Keratinocyte (primary cell): ENCODE results near the gene TEAD3. TPM values are rescaled to one million over a fixed set of nuclear protein-coding genes. Genes with fewer than 3 reads are reported as not detected.

Source experiments
- DNase-seq: peaks from one replicate; pipeline ENCODE4 v3.0.0-alpha.2; 2011; ENCODE audit warnings: low read depth, missing footprints, low spot score
- FAIRE-seq: peaks from 2 replicates; lab custom pipeline; 2011; peaks lifted over from hg19 to GRCh38; lab: Jason Lieb, UNC
- H2AFZ ChIP-seq: 2 replicates; pipeline ENCODE4 v1.6.0; 2012; ENCODE audit warnings: low read length, control low read depth, inconsistent platforms; ENCODE audit not compliant: control insufficient read depth
- H3K27ac ChIP-seq: 2 replicates; pipeline ENCODE4 v1.5.1; 2011; ENCODE audit warnings: low read length; ENCODE audit not compliant: control insufficient read depth, insufficient read depth
- H3K27me3 ChIP-seq: 3 replicates; pipeline ENCODE4 v1.6.0; 2011; ENCODE audit warnings: low read length; ENCODE audit not compliant: control insufficient read depth, insufficient read depth; ENCODE audit errors: extremely low read depth
- H3K36me3 ChIP-seq, 2 experiments: 2 replicates in 1 of 2; 3 replicates in 1 of 2; pipeline ENCODE4 v1.5.1; 2011; ENCODE audit warnings: low read length in 2 of 2, mild to moderate bottlenecking in 1 of 2; ENCODE audit not compliant: control insufficient read depth in 2 of 2, insufficient read depth in 2 of 2; ENCODE audit errors: extremely low read depth in 1 of 2
- H3K4me1 ChIP-seq: 3 replicates; pipeline ENCODE4 v1.5.1; 2011; ENCODE audit warnings: low read length; ENCODE audit not compliant: control insufficient read depth, insufficient read depth; ENCODE audit errors: extremely low read depth
- H3K4me2 ChIP-seq: 3 replicates; pipeline ENCODE4 v1.6.0; 2011; ENCODE audit warnings: low read depth, low read length; ENCODE audit not compliant: control insufficient read depth, insufficient read depth; ENCODE audit errors: extremely low read depth
- H3K4me3 ChIP-seq, 3 experiments: fragments of 200-600 bp in 1 of 3; sonication (generic) in 1 of 3; 2 replicates in 2 of 3; 3 replicates in 1 of 3; pipeline ENCODE4 v1.5.1; 2011 to 2016; ENCODE audit warnings: low read length in 3 of 3, mild to moderate bottlenecking in 3 of 3, control low read depth in 2 of 3, inconsistent platforms in 1 of 3, low read depth in 1 of 3, mixed read lengths in 1 of 3, mixed run types in 1 of 3, moderate library complexity in 1 of 3; ENCODE audit not compliant: control insufficient read depth in 2 of 3, insufficient read depth in 2 of 3; ENCODE audit errors: extremely low read depth in 1 of 3
- H3K79me2 ChIP-seq: 2 replicates; pipeline ENCODE4 v1.6.0; 2012; ENCODE audit warnings: low read length; ENCODE audit not compliant: control insufficient read depth, insufficient read depth
- H3K9ac ChIP-seq: 3 replicates; pipeline ENCODE4 v1.6.0; 2011; ENCODE audit warnings: low read length; ENCODE audit not compliant: control insufficient read depth, insufficient read depth; ENCODE audit errors: extremely low read depth
- H3K9me1 ChIP-seq: 3 replicates; pipeline ENCODE4 v1.6.0; 2011; ENCODE audit warnings: low read length; ENCODE audit not compliant: control insufficient read depth, insufficient read depth; ENCODE audit errors: extremely low read depth
- H3K9me3 ChIP-seq: 2 replicates; pipeline ENCODE4 v1.5.1; 2012; ENCODE audit warnings: low read depth, low read length; ENCODE audit not compliant: control insufficient read depth
- H4K20me1 ChIP-seq: 3 replicates; pipeline ENCODE4 v1.6.0; 2011; ENCODE audit warnings: low read length; ENCODE audit not compliant: control insufficient read depth, insufficient read depth; ENCODE audit errors: extremely low read depth
- CTCF ChIP-seq, 3 experiments: IDR thresholded peaks in 1 of 3; conservative IDR thresholded peaks in 1 of 3; optimal IDR thresholded peaks in 1 of 3; 2 replicates in 2 of 3; 3 replicates in 1 of 3; pipeline versions ENCODE3 to v1.5.1; 2011; ENCODE audit warnings: low read length in 3 of 3, mild to moderate bottlenecking in 3 of 3, moderate library complexity in 2 of 3, control low read depth in 1 of 3, inconsistent platforms in 1 of 3; ENCODE audit not compliant: insufficient read depth in 2 of 3; ENCODE audit errors: extremely low read depth in 1 of 3
- EZH2 ChIP-seq: IDR thresholded peaks from one replicate; pipeline ENCODE4 v1.6.1; 2012; ENCODE audit warnings: inconsistent platforms, mild to moderate bottlenecking, low read length, moderate library complexity
- dilution Hi-C: fragments of 300-500 bp; cut with MboI; formaldehyde crosslinking; loops from one replicate; pipeline ENCODE4 v1.7.0; 2020; ENCODE audit warnings: low sequenced_read_pairs; ENCODE audit not compliant: extremely low pct_ligation_motif_present
- polyA plus RNA-seq, 5 experiments: library from polyadenylated mRNA; depleted of rRNA in 3 of 5; stranded (reverse) in 3 of 5; stranded (forward) in 1 of 5; unstranded in 1 of 5; fragments of >200 nt; gene quantifications; 1 replicate in 1 of 5; 2 replicates in 3 of 5; 3 replicates in 1 of 5; pipeline versions ENCODE4 v1.2.1 to v1.2.3, GENCODE V29; 2011 to 2012; ENCODE audit warnings: missing spikeins in 2 of 5, low read depth in 1 of 5, low replicate concordance in 1 of 5

The TEAD3 gene
- polyA plus RNA-seq, 1 donor (not counting 4 experiments of a cell fraction or from before 2014, with no cell fraction given), result 5.7 TPM

- H4K20me1 ChIP-seq, result no peaks in the 10 kb centered on the region
- H3K4me3 ChIP-seq, result no peak overlapping the region
- dilution Hi-C loops, result no loop called here
- H3K27me3 ChIP-seq, result peaks cover 31% of the 10 kb centered on the region
- H3K9me1 ChIP-seq, result no peaks in the 10 kb centered on the region
- H3K36me3 ChIP-seq, result no peaks in the 10 kb centered on the region
- no peak overlapping the region for H2AFZ ChIP-seq
- H3K79me2 ChIP-seq, result no peaks in the 10 kb centered on the region
- no peak overlapping the region for H3K9ac ChIP-seq
- no peak for TF ChIP-seq EZH2
- no peak for TF ChIP-seq CTCF (optimal IDR thresholded peaks at IDR 0.05 in 1 of 3, IDR thresholded peaks at IDR 0.05 in 1 of 3, conservative IDR thresholded peaks at IDR 0.05 in 1 of 3; ENCODE audit: extremely low read depth in 1 of 3, insufficient read depth in 2 of 3, low read length in 3 of 3)
- no peak overlapping the region for H3K27ac ChIP-seq
- H3K9me3 ChIP-seq, result no peaks in the 10 kb centered on the region
- H3K4me1 ChIP-seq, result no peaks in the 10 kb centered on the region
- no peak for DNase-seq
- no peak for FAIRE-seq
- H3K4me2 ChIP-seq, result no peak overlapping the region
Measured at GRCh38 chr6:35511562-35511941, 14.7 kb upstream of the TEAD3 start.

GRCh38 chr6:35510916-35511561 lies 14.2 kb upstream of the TEAD3 start:
- no peaks in the 10 kb centered on the region for H3K36me3 ChIP-seq
- peaks cover under 1% of the 10 kb centered on the region for H3K4me1 ChIP-seq
- H3K4me3 ChIP-seq, result no peak overlapping the region
- no peak overlapping the region for H3K4me2 ChIP-seq
- TF ChIP-seq CTCF (optimal IDR thresholded peaks at IDR 0.05 in 1 of 3, IDR thresholded peaks at IDR 0.05 in 1 of 3, conservative IDR thresholded peaks at IDR 0.05 in 1 of 3; ENCODE audit: extremely low read depth in 1 of 3, insufficient read depth in 2 of 3, low read length in 3 of 3) (no peak), EZH2 (no peak)
- H3K9ac ChIP-seq, result no peak overlapping the region
- H3K9me1 ChIP-seq, result no peaks in the 10 kb centered on the region
- DNase-seq (no peak), FAIRE-seq (no peak)
- no peak overlapping the region for H3K27ac ChIP-seq
- H3K27me3 ChIP-seq, result peaks cover 36% of the 10 kb centered on the region
- H4K20me1 ChIP-seq, result no peaks in the 10 kb centered on the region
- no peak overlapping the region for H2AFZ ChIP-seq
- dilution Hi-C loops, result no loop called here
- H3K9me3 ChIP-seq, result no peaks in the 10 kb centered on the region
- H3K79me2 ChIP-seq, result no peaks in the 10 kb centered on the region
